NCI-H526 (cell line): ENCODE data around the gene IL4I1.

Experiments
- DNase-seq, 2 experiments: peaks; one replicate each; lab custom pipeline; 2025; lab: John Stamatoyannopoulos, UW

The IL4I1 gene

GRCh38 chr19:49851456-49852259 lies 45.0 kb downstream of the IL4I1 start:
- DNase-seq = peak in 1 of 2 experiments; percentile 64

GRCh38 chr19:49850487-49851342 lies 46.0 kb downstream of the IL4I1 start, which contains the start of gene PTOV1:
TSS of gene PTOV1 (plus strand) at chr19:49851159.
- DNase-seq = peak; percentile 86 to 95

GRCh38 chr19:49850221-49850486 lies 46.5 kb downstream of the IL4I1 start:
- DNase-seq = no peak

- DNase-seq = no peak
Observed at GRCh38 chr19:49849433-49850220, 47.1 kb downstream of the IL4I1 start.

GRCh38 chr19:49848938-49849337 lies 47.7 kb downstream of the IL4I1 start:
- DNase-seq = no peak

GRCh38 chr19:49847731-49848696 lies 48.7 kb downstream of the IL4I1 start:
- no peak for DNase-seq

GRCh38 chr19:49846408-49846807 lies 50.3 kb downstream of the IL4I1 start:
- DNase-seq = no peak

- no peak for DNase-seq
Observed at GRCh38 chr19:49845414-49845813, 51.3 kb downstream of the IL4I1 start.

GRCh38 chr19:49844138-49845095 lies 52.3 kb downstream of the IL4I1 start:
- no peak for DNase-seq

GRCh38 chr19:49843265-49843664 lies 53.4 kb downstream of the IL4I1 start:
- no peak for DNase-seq

GRCh38 chr19:49840736-49841249 lies 55.9 kb downstream of the IL4I1 start:
- DNase-seq = no peak

GRCh38 chr19:49840321-49840720 lies 56.4 kb downstream of the IL4I1 start:
- no peak for DNase-seq

- no peak for DNase-seq
Observed at GRCh38 chr19:49839713-49840112, 57.0 kb downstream of the IL4I1 start.
